GM10266 (cell line): ENCODE measurements around the gene NOP53.
A peak's percentile ranks its signal among the peaks of the same experiment; 100 is the strongest.
"Not testable (repeated sequence)": the region's sequence is repeated elsewhere in the genome, so short reads cannot be mapped to it uniquely, and the experiment has no call there.

Experiments used
- DNase-seq: peaks from one replicate; pipeline ENCODE4 v3.0.0; 2012; ENCODE audit errors: extremely low spot score
- CTCF ChIP-seq: IDR thresholded peaks from 2 replicates; pipeline ENCODE4 v1.5.1; 2012; ENCODE audit warnings: mild to moderate bottlenecking, low read depth; ENCODE audit not compliant: control insufficient read depth, insufficient read depth; ENCODE audit errors: missing control alignments

Gene NOP53

DNA sequence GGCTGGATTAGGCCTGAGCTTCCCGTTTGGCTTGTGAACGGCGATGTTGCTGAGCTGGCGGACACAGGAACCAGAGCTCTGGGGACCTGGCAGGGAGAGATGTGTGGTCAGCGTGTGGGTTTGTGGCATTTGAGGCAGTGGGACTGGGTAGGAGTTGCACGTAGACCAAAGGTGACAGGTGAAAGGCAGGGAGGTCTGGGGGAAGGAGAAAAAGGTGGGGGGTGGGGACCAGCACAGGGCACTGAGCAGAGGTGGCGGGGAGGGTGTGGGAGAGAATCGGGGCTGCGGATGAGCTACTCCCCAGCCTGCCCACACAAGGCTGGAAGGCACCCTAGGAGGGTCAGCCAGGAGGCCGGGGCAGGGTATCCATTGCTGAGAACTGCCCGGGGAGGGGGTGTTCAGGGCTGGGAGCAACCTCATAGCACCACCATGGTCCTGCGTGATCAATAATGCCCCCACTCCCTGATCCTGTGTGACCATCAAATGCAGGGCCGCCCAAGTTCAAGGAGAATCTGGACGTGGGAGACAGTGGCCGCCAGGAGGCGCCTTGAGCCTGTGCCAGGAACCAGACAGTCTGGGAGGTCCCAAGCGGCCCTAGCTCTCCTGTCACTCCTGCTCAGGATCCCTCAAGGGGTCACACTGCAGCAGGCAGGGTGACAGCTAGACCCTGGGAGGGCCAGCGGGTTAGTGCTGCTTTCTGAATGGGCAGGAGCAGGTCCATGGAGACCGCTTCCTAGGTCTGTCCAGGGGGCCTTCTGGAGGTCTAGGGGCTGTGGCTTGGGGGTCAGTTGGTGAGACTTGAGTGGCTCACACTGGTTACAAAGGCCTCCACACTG lies 20.4 kb downstream of the NOP53 start:
- TF ChIP-seq CTCF = peak; percentile 72
- no peak for DNase-seq

DNA sequence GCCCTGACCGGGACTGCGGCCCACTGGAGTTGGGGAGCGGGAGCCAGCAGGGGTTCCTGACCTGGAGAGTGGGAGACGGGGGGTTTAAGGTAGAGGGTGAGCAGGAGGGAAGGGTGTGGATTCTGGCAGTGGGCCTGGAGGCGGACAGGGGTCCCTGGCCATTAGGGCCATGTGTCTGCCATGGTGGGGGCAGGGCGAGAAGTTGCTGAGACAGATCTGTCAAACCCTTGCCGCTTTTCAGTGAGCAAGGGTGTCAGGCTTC lies 20.9 kb downstream of the NOP53 start:
- no peak for TF ChIP-seq CTCF
- no peak for DNase-seq

DNA sequence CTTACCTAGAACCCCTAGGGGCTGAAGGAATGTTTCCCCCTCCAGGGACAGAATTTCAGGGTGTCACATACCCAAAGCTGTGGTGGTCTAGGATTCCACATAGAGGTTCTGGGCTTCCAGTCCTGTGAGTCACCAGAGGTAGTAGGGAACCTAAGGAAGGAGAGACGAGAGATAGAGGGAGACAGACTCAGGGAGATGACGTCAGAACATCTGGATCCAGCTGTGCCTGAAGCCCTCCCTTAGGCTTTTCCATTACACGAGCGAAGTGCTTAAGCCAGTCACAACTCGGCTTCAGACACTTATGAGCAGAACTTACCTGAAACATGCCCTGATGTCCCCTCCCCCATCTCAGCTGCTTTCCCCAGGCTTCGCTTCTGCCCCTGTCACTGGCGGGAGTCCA lies 21.3 kb downstream of the NOP53 start:
- TF ChIP-seq CTCF = no peak
- no peak for DNase-seq

DNA sequence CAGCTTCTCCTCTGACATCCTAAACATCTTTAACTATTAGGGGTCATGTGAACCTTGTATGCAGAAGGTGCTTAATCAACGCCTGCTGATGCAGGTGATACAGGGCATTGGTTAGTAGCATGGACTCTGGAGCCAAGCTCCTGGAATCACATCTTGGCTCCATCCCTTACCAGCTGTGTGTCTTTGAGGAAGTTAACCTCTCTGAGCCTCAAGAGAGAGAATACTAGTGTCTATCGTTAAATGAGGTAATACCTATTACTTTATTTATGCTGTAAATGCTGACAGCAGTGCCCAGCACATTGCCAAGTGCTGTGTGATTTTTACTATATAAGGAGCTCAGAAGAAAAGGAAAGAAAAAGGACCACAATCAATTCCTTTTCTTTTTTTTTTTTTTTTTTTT lies 22.0 kb downstream of the NOP53 start:
- DNase-seq = no peak
- TF ChIP-seq CTCF = no peak

GRCh38 chr19:47768604-47769003 lies 23.3 kb downstream of the NOP53 start:
- DNase-seq = no peak
- no peak for TF ChIP-seq CTCF

DNA sequence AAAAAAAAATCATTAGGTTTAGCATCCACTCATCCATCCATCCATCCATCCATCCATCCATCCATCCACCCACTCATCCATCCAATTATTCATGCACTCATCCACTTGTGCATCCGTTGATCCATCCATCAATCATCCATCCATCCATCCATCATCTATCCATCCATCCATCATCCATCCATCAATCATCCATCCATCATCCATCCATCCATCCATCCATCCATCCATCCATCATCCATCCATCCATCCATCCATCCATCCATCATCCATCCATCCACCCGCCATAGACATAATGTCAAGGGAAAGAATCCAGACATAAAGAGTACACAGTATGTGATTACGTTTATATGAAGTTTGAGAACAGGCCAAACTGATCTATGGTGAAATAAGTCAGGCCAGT lies 24.2 kb downstream of the NOP53 start:
- DNase-seq = no peak
- TF ChIP-seq CTCF = no peak

GRCh38 chr19:47771291-47771690 lies 25.9 kb downstream of the NOP53 start:
- DNase-seq = not testable (repeated sequence)

DNA sequence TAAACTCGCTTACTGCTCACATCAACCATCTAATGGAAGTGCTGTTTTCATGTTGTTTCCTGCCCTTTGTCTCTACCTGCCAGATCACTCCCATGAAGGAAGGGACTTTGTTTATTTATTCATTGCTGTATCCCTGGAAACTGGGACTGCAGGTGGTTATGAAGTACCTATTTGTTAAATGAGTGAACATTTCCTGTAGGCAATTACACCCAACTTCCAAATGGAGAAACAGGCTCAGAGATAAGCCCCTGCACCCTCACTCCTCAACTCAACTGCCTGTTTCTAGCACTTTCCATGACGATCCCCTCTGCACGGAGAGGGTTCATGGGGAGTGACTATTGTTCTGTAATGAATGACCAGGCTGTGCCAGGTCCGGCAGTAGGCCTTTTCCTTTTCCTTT lies 31.2 kb downstream of the NOP53 start:
- no peak for TF ChIP-seq CTCF

DNA sequence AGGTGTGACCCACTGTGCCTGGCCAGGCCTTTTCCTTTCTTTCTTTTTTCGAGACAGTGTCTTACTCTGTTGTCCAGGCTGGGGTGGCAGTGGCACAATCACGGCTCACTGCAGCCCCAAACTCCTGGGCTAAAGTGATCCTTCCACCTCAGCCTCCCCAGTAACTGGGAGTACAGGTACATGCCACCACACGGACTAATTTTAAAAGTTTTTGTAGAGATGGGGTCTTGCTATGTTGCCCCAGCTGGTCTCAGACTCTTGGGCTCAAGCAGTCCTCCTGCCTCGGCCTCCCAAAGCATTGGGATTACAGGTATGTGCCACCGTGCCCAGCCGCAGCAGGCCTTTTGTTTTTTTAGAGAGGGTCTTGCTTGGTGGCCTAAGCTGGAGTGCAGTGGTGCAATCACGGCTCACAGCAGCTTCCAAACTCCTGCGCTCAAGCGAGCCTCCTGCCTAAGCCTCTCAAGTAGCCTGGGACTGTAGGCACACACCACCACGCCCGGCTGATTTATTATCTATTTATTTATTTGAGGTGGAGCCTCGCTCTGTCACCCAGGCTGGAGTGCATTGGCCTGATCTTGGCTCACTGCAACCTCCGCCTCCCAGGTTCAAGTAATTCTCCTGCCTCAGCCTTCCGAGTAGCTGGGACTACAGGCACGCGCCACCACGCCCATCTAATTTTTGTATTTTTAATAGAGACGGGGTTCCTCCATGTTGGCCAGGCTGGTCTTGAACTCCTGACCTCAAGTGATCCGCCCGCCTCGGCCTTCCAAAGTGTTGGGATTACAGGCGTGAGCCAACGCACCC lies 32.1 kb downstream of the NOP53 start:
- DNase-seq = not testable (repeated sequence)

More for the DNA sequence above, 31.2 kb downstream of the NOP53 start:
- no peak for DNase-seq
